BLaER1 treated with 17β-estradiol and CSF1 and Interleukin-3, amounts not matched to agents 10 nM and 100 nM (cell line): ENCODE results near the gene PBX3.

ENCODE experiments used
- H3K27ac ChIP-seq, 11 experiments: shearing (Covaris generic); formaldehyde crosslinking; 2 replicates each; pipeline ENCODE4 v1.8.1; 2022
- H3K27me3 ChIP-seq, 11 experiments: shearing (Covaris generic); formaldehyde crosslinking; 2 replicates each; pipeline ENCODE4 v1.8.1; 2022
- H3K36me3 ChIP-seq, 11 experiments: shearing (Covaris generic); formaldehyde crosslinking; 2 replicates each; pipeline ENCODE4 v1.8.1; 2022
- H3K4me1 ChIP-seq, 10 experiments: shearing (Covaris generic); formaldehyde crosslinking; 2 replicates each; pipeline ENCODE4 v1.8.1; 2022
- H3K4me2 ChIP-seq, 11 experiments: shearing (Covaris generic); formaldehyde crosslinking; 2 replicates each; pipeline ENCODE4 v1.8.1; 2022
- H3K4me3 ChIP-seq, 10 experiments: shearing (Covaris generic); formaldehyde crosslinking; 2 replicates each; pipeline ENCODE4 v1.8.1; 2022
- H3K9ac ChIP-seq, 11 experiments: shearing (Covaris generic); formaldehyde crosslinking; 2 replicates each; pipeline ENCODE4 v1.8.1; 2022
- H3K9me3 ChIP-seq, 11 experiments: shearing (Covaris generic); formaldehyde crosslinking; replicated peaks in 1 of 11; 2 replicates each; pipeline ENCODE4 v1.8.1; 2022
- H4K20me1 ChIP-seq, 11 experiments: shearing (Covaris generic); formaldehyde crosslinking; 2 replicates each; pipeline ENCODE4 v1.8.1; 2022
- Cebpa-rat ChIP-seq, 11 experiments: shearing (Covaris generic); IDR thresholded peaks; 2 replicates each; pipeline ENCODE4 v1.8.1; 2022

PBX3 gene

DNA sequence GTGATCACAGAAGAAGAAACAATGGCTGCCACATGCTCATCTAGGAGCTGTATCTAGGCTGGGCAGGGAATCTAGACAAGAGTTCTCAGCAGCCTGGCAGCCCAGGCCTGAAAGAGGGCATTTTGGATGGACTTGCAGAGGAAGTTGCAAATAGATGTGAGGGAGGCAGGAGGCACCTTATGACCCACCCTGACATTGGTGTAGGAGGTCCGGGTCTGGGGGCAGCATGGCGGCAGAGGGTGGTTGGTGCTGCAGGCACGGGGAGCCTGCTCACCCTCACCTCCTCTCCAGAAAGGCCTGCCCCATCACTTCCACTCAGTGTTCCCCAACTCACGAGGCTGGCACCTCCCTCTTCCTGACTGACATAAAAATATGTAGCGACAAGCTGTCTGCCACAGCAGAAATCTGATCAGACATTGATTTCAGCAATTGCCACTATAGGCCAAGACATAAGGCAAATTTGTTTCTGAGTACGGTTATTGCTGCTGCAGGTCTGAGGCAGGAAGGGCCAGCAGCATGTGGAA, 217.6 kb downstream of the PBX3 start:
- Histone ChIP-seq H3K4me1 (peaks cover 12 to 28% (median 22%) of the 10 kb centered on the region in 10 experiments; a peak in 18 of 20 replicates), H3K4me2 (no peak overlapping the region), H3K9ac (no peak overlapping the region), H3K4me3 (no peak overlapping the region), H3K27ac (no peak overlapping the region), H3K9me3 (no peaks in the 10 kb centered on the region), H4K20me1 (peaks cover 0 to 4% (median 0%) of the 10 kb centered on the region in 11 experiments; a peak in 1 of 22 replicates), H3K36me3 (peaks cover 8 to 60% (median 26%) of the 10 kb centered on the region in 11 experiments; a peak in 17 of 22 replicates), H3K27me3 (no peaks in the 10 kb centered on the region)
- no peak for TF ChIP-seq Cebpa-rat (IDR thresholded peaks at IDR 0.05)

DNA sequence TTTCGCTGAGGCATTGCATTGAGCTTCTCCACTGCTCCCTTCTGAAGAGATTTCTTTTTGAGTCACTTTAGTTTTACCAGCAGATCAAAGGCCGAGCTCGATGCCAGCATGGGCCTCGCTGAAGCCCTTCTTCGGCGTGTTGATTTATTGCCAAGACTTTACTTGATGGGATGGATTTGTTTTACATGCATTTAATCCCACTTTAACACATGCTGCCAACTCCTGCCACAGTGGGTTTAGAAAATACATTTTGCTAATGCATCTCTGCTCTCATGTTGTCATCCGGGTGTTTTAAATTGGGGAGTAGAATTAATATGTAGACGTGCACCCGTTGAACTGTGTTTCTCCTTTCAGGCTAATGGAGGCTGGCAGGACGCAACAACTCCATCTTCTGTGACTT, 218.3 kb downstream of the PBX3 start:
- no peaks in the 10 kb centered on the region for H3K9me3 ChIP-seq
- TF ChIP-seq Cebpa-rat (IDR thresholded peaks at IDR 0.05), result no peak
- no peaks in the 10 kb centered on the region for H3K27me3 ChIP-seq
- peaks cover 11 to 36% (median 28%) of the 10 kb centered on the region in 10 experiments; a peak in 18 of 20 replicates for H3K4me1 ChIP-seq
- no peak overlapping the region for H3K27ac ChIP-seq
- H4K20me1 ChIP-seq, result peaks cover 0 to 4% (median 0%) of the 10 kb centered on the region in 11 experiments; a peak in 1 of 22 replicates
- no peak overlapping the region for H3K9ac ChIP-seq
- H3K4me2 ChIP-seq, result no peak overlapping the region
- no peak overlapping the region for H3K4me3 ChIP-seq
- peaks cover 8 to 60% (median 26%) of the 10 kb centered on the region in 11 experiments; a peak in 17 of 22 replicates for H3K36me3 ChIP-seq

DNA sequence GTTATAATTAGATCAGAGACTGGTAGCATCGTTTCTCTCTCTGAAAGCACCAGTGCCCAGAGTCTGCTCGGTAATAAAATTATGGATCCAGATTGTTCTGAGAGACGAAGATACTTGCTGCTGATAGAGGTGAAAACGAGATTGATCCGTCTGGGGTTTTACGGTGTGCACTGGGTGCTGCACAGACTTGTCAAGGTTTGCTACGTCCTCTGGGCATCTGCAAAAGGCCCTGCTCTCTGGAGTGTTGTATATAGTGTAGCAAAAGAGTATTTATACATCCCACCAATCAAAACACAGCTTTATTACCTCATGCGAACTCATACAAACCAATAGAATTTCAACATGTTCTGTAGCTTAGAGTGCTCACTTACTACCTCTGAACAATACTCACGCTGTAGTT, 219.3 kb downstream of the PBX3 start:
- no peaks in the 10 kb centered on the region for H3K9me3 ChIP-seq
- H3K36me3 ChIP-seq, result peaks cover 8 to 50% (median 23%) of the 10 kb centered on the region in 11 experiments; a peak in 17 of 22 replicates
- no peak for TF ChIP-seq Cebpa-rat (IDR thresholded peaks at IDR 0.05)
- H3K4me3 ChIP-seq, result no peak overlapping the region
- no peak overlapping the region for H3K9ac ChIP-seq
- no peaks in the 10 kb centered on the region for H3K27me3 ChIP-seq
- H3K4me1 ChIP-seq, result peaks cover 1 to 37% (median 28%) of the 10 kb centered on the region in 10 experiments; a peak in 18 of 20 replicates
- no peak overlapping the region for H3K27ac ChIP-seq
- no peak overlapping the region for H3K4me2 ChIP-seq
- no peaks in the 10 kb centered on the region for H4K20me1 ChIP-seq

DNA sequence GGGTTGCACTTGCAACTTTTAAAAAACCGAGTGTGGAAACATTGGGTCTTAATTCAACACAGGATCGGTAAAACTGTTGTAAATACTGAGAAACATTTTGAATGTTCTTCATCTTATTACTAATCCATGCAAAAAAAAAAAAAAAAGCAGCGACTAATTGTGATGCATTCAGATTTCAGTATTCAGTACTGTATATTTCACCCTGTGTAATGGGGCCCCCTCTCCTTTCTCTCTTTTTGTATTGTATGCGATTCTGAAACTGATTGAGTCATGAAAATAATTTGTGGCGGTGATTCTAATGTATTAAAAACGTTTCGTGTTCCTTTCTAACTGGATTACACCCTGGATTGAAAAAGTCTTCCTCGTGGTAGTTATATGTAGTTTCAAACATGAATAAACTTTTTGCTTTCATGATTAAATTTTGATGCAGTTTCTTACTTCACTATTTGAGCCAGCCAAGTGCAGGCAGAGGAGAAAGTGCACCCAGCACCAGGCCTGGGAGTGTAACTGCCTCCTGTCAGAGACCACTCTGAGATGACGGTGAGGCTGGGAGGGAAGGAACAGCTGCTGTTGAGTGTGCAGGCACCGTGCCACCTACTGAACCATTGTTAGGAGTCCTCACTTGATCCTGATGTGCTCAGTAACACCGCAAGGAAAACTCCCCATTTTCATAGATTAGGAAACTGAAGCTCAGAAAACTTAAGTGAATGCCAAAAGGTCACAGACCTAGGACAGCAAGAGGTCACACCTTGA, 220.0 kb downstream of the PBX3 start:
- no peak overlapping the region for H3K27ac ChIP-seq
- peak overlapping the region in 6 of 11 experiments; percentile 5 to 44 (median 36); a peak in 6 of 22 replicates for H3K4me2 ChIP-seq
- no peaks in the 10 kb centered on the region for H4K20me1 ChIP-seq
- H3K4me3 ChIP-seq, result no peak overlapping the region
- H3K4me1 ChIP-seq, result peaks cover 0 to 37% (median 28%) of the 10 kb centered on the region in 10 experiments; a peak in 17 of 20 replicates
- no peak overlapping the region for H3K9ac ChIP-seq
- H3K27me3 ChIP-seq, result no peaks in the 10 kb centered on the region
- H3K36me3 ChIP-seq, result peaks cover 8 to 43% (median 18%) of the 10 kb centered on the region in 11 experiments; a peak in 17 of 22 replicates
- TF ChIP-seq Cebpa-rat (IDR thresholded peaks at IDR 0.05), result no peak
- no peaks in the 10 kb centered on the region for H3K9me3 ChIP-seq

DNA sequence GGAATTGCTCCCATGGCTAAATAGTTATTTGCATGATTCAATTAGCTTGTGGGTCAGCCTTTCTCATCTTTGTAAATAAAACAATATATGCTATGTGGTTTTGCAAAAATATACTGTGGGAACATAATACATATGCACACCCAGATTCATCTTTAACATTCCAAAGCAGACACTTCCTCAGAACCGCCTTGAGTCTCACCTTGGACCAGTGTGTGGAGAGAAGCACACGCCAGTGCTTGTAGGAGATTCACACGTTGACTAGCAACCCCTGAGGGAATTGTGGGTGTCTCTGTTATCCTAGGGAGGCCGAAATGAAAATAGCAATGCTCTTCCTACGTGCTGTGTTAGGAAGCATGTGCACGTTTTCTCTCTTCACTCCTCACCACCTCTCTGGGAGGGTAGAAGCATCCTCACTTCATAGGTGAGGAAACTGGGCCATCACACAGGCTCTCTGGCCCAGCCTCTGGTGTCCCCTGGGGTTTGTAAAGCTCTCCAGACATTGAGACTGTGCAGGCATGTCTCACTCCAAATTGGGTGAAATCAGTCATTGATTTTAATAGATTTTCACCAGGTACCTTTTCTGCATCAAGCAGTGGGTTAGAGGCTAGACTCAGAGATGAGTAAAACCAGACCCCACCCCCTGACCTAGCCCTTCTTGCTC, 221.7 kb downstream of the PBX3 start:
- peaks cover 0 to 29% (median 11%) of the 10 kb centered on the region in 11 experiments; a peak in 13 of 22 replicates for H3K36me3 ChIP-seq
- H3K4me3 ChIP-seq, result no peak overlapping the region
- H3K27ac ChIP-seq, result no peak overlapping the region
- H3K9me3 ChIP-seq, result no peaks in the 10 kb centered on the region
- no peak overlapping the region for H3K9ac ChIP-seq
- peak overlapping the region in 8 of 11 experiments; percentile 39 to 82 (median 64); a peak in 16 of 22 replicates for H3K4me2 ChIP-seq
- no peak for TF ChIP-seq Cebpa-rat (IDR thresholded peaks at IDR 0.05)
- H3K27me3 ChIP-seq, result no peaks in the 10 kb centered on the region
- peaks cover 0 to 37% (median 28%) of the 10 kb centered on the region in 10 experiments; a peak in 15 of 20 replicates for H3K4me1 ChIP-seq
- H4K20me1 ChIP-seq, result no peaks in the 10 kb centered on the region

DNA sequence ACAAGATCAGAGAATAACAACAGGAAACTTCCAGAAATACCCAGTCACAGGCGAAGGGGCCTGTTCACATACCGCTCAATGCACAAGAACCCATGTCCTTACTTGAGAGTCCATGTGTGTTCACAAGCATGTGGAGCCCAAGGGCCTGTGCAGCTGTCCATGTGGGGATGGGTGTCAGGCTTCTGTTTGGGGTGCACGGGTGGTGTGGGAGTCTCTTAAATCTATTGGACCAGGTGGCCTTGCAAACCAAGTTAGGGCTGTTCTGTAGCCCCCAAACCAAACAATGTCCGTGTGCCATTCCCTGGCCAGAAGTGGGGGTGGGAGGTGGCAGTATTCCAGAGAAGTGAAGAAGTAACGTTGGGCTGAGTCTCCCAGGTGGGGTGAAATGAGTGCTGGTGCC, 222.3 kb downstream of the PBX3 start:
- Histone ChIP-seq H3K36me3 (peaks cover 0 to 24% (median 10%) of the 10 kb centered on the region in 11 experiments; a peak in 13 of 22 replicates), H3K4me1 (peaks cover 0 to 37% (median 28%) of the 10 kb centered on the region in 10 experiments; a peak in 15 of 20 replicates), H3K27ac (no peak overlapping the region), H4K20me1 (no peaks in the 10 kb centered on the region), H3K9ac (no peak overlapping the region), H3K27me3 (no peaks in the 10 kb centered on the region), H3K4me3 (no peak overlapping the region), H3K9me3 (no peaks in the 10 kb centered on the region), H3K4me2 (peak overlapping the region in 9 of 11 experiments; percentile 9 to 82 (median 61); a peak in 15 of 22 replicates)
- no peak for TF ChIP-seq Cebpa-rat (IDR thresholded peaks at IDR 0.05)

DNA sequence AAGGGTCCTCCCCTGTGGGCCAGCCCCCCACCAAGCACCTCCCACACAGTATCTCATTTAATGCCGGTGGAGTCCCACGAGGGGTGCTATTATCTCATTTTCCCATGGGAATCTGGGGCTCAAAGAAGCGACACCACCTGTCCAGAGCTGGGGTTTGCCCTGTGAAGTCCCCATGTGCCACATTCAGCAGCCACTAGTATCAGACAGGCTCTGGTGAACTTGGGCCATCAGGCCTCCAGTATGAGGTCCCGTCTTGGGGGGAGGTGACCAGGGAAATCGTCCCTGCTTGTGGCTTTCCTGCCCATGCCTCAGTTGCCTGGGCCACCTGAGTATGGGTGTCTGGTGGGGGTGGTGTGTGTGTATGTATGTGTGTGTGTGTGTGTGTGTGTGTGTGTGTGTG, 222.7 kb downstream of the PBX3 start:
- Histone ChIP-seq H3K27ac (no peak overlapping the region), H3K4me3 (no peak overlapping the region), H3K9me3 (0 out of 22 replicates have a peak, but pooled peaks cover 0 to 2% (median 0%) of the 10 kb centered on the region in 11 experiments), H3K9ac (no peak overlapping the region), H3K4me1 (peaks cover 0 to 37% (median 28%) of the 10 kb centered on the region in 10 experiments; a peak in 15 of 20 replicates), H3K27me3 (no peaks in the 10 kb centered on the region), H4K20me1 (no peaks in the 10 kb centered on the region), H3K36me3 (peaks cover 0 to 20% (median 9%) of the 10 kb centered on the region in 11 experiments; a peak in 11 of 22 replicates), H3K4me2 (peak overlapping the region in 9 of 11 experiments; percentile 9 to 82 (median 61); a peak in 15 of 22 replicates)
- no peak for TF ChIP-seq Cebpa-rat (IDR thresholded peaks at IDR 0.05)

DNA sequence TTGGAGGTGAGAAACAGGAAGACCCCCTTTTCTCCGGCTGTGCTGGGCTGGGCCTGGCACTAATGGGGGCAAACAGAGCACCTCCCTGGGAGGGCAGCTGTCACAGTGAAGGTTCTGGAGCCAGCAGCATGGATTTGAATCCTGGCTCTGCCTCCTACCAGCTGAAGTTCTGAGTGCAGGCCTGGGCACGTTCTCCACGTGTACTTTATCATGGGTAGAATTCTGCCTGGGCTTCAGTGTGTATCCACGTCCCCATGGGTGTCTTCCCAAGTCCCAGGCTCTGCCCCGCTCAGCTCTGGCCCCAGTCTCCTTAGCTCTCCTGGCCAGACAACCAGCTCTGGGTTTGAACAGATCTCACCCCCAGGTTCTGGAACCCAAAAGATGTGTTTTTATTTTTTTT, 223.2 kb downstream of the PBX3 start:
- Histone ChIP-seq H3K27me3 (no peaks in the 10 kb centered on the region), H3K9me3 (0 out of 22 replicates have a peak, but pooled peaks cover 0 to 3% (median 0%) of the 10 kb centered on the region in 11 experiments), H3K27ac (no peak overlapping the region), H3K4me2 (peak overlapping the region in 8 of 11 experiments; percentile 39 to 82 (median 64); a peak in 13 of 22 replicates), H3K36me3 (peaks cover 0 to 16% (median 5%) of the 10 kb centered on the region in 11 experiments; a peak in 9 of 22 replicates), H3K4me1 (peaks cover 0 to 37% (median 28%) of the 10 kb centered on the region in 10 experiments; a peak in 15 of 20 replicates), H3K4me3 (no peak overlapping the region), H3K9ac (no peak overlapping the region), H4K20me1 (no peaks in the 10 kb centered on the region)
- no peak for TF ChIP-seq Cebpa-rat (IDR thresholded peaks at IDR 0.05)
